NCI-H128 (cell line): ENCODE results near the gene GFPT1.
"Not testable (repeated sequence)": the region's sequence is repeated elsewhere in the genome, so short reads cannot be mapped to it uniquely, and the experiment has no call there.

Experiments
- DNase-seq: peaks from one replicate; lab custom pipeline; 2025; ENCODE audit not compliant: unreplicated experiment; lab: John Stamatoyannopoulos, UW

The GFPT1 gene

GRCh38 chr2:69386789-69387734, at the start of gene GFPT1:
TSS of gene GFPT1 (minus strand) at chr2:69387227. CDS start at chr2:69387071, 156 bp downstream.
- peak; percentile 88 for DNase-seq

GRCh38 chr2:69436596-69436937, 49.5 kb upstream of the GFPT1 start:
- no peak for DNase-seq

DNA sequence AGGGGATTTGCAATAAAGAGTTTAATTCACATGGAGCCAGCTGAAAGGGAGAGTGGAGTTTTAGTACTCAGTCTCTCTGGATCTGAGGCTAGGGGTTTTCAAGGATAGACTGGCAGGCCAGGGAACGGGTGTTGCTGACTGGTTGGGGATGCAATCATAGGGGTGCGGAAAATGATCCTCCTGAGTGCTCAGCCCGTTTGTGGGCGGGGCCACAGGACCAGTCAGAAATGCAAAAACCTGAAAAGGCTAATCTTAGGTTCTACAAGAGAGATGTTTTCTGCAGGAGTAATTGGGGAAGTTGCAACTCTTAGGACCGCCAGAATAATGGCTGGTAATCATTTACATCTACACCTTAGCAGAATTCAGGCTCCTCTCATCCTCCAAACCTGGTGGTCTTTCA, 47.7 kb upstream of the GFPT1 start:
- DNase-seq, result no peak

DNA sequence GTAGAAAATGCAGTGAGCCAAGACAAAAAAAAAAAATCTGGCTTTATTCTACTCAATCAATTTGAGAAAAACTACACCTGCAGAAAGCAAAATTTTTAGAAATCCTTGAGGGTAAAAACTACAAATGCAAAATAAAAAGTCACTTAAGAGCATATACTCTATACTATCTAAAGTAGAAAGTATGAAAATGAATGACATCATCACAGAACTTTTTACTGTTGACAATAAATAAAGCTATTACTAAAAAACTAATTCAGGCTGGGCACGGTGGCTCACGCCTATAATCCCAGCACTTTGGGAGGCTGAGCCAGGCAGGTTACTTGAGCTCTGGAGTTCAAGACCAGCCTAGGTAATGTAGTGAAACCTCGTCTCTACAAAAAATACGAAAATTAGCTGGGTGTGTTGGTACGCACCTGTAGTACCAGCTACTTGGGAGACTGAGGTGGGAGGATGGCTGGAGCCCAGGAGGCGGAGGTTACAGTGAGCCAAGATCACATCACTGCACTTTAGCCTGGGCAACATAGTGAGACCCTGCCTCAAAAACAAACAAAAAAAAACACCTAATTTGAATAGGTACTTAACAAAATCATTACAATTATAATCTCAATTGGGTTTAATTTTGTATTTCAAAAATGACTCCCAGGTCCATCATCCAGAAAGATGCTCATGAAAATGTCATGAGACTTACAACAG, 42.6 kb upstream of the GFPT1 start:
- DNase-seq, result no peak

- DNase-seq, result no peak
Observed at GRCh38 chr2:69428981-69429380, 42.0 kb upstream of the GFPT1 start.

DNA sequence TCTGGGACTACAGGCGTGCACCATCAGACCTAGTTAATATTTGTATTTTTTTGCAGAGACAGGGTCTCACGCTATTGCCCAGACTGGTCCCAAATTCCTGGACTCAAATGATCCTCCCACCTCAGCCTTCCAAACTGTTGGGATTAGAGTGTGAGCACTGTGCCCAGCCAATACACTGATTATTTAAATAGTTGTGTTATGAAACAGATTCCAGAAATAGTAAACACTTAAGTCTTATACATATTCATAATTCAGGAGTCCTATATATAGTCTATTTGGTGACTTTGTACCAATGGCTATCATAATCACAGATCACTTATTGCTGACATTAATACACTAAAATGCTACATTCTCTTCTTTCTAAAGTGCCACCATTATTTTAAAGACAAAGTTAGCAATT, 37.4 kb upstream of the GFPT1 start:
- no peak for DNase-seq

DNA sequence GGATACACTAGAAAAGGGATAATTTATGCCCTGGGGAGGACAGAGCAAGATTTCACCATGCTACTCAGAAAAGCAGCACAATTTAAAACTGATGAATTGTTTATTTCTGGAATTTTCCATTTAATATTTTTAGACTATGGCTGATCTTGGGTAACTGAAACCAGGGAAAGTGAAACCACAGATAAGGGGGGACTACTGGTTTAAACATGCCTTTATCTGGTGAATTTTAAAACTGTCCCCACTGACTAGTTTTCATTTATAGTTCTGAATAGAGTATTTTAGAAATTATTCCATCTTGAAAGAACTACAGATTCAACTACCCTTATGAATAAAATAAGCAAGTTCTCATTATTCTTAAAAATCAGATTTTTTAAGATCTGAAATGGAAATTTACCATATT, 35.2 kb upstream of the GFPT1 start:
- no peak for DNase-seq

DNA sequence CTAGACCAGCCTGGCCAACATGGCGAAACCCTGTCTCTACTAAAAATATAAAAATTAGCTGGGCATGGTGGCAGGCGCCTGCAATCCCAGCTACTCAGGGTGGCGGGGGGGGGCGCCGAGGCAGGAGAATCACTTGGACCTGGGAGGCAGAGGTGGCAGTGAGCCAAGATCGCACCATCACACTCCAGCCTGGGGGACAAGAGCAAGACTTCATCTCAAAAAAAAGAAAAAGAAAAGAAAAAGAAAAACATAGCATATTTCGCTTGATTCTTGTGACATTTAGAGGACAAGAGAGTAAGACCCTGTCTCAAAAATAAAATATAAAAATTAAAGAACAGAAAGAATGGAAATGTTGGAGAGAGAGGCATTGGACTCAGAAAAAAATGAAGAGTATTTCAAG, 32.1 kb upstream of the GFPT1 start:
- not testable (repeated sequence) for DNase-seq

GRCh38 chr2:69416147-69416546, 29.1 kb upstream of the GFPT1 start:
- DNase-seq, result no peak

GRCh38 chr2:69411120-69411519, 24.1 kb upstream of the GFPT1 start:
- no peak for DNase-seq

DNA sequence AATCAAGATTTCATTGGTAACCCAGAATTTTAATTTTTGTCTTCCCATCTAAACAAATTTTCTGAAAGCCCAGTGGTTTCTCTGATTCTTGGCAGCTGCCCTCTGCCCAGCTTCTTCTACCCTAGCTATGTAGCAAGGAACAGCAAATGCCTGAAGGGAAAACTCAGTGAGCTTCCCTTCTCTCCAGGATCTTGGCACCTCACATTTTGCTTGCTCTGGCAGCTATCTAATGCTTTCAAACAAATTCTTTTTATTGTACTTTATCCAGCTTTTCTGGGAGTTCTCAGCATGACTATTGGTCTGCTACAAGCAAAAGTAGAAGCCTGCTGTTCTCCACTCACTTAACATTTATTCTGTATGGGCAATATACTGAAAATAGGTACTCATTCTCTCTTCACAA, 18.3 kb upstream of the GFPT1 start:
- DNase-seq, result no peak

DNA sequence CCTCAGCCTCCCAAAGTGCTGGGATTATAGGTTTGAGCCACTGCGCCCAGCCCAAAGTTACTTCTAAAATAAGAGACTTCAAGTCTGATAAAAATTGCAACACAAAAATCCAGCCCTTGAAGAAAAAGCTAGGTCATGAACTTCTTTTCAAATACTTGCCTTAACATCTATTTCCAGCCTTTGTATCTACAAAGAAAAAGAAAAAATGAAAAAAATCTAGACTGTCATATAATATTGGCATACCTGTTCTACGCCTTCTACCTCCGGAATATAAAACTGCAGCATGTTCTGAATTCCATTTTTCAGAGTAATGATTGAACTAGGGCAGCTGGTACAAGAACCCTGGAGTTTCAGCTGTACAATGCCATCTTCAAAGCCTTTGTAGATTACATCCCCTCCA, 13.1 kb upstream of the GFPT1 start:
- no peak for DNase-seq

- no peak for DNase-seq
Observed at GRCh38 chr2:69397234-69397633, 10.2 kb upstream of the GFPT1 start.

GRCh38 chr2:69395866-69396265, 8.8 kb upstream of the GFPT1 start:
- no peak for DNase-seq

DNA sequence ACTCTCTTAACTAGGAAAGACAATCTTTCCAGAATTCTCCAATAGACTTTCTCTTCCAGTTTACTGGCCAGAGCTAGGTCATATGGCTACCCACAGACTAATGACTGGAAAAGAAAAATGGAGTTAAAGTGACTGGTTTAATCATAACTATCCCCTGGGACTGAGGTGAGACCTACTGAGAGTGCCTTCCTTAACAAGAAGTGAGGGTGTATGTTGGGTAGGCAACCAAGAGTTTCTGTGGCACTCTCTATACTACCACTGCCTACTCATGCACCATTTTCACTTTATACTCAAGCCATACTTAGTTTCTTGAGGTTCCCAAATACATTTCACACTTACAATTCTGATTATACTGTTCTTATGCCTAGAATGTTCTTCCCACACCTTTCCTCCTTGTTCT, 6.9 kb upstream of the GFPT1 start:
- no peak for DNase-seq

GRCh38 chr2:69390471-69390870, 3.4 kb upstream of the GFPT1 start:
- no peak for DNase-seq

GRCh38 chr2:69390001-69390400, 3.0 kb upstream of the GFPT1 start:
- DNase-seq, result no peak

DNA sequence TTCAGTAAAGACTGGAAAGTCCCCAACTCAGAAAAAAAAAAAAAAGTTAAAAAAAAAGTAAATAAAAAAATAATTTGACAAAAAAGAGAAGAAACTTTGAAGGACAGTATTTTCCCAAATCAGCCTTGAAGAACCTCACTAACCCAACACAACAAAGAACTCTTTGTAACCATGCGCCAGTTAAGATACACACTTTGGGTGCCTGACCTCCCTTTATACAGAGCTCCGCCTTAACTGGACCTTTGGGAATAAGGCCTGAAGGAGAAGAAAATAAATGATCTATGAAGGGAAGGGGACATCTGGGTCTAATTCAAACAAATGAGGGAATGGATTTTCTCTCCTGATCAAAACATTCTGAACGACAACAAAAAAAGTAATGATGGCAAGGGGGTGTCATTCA, 2.2 kb upstream of the GFPT1 start:
- DNase-seq, result no peak

GRCh38 chr2:69387770-69388481, 899 bp upstream of the GFPT1 start:
- DNase-seq, result no peak

- DNase-seq, result no peak
Observed at GRCh38 chr2:69386360-69386759, 667 bp downstream of the GFPT1 start.

- no peak for DNase-seq
Observed at GRCh38 chr2:69385443-69386151, 1.4 kb downstream of the GFPT1 start.
